Neural progenitor cell (in vitro differentiated cells): ENCODE results near the gene ZNF521.

Source experiments
- EZH2phosphoT487 ChIP-seq: fragments of 200-600 bp; sonication (generic); IDR thresholded peaks from 2 replicates; pipeline ENCODE4 v1.6.1; 2017; ENCODE audit warnings: antibody characterized with exemption
- TF ChIP-seq, protein P1 (sequence below): fragments of 200-600 bp; sonication (generic); IDR thresholded peaks from 2 replicates; pipeline ENCODE4 v1.5.1; 2017; ENCODE audit warnings: antibody characterized with exemption, mild to moderate bottlenecking

- TF ChIP-seq, protein P1, sequence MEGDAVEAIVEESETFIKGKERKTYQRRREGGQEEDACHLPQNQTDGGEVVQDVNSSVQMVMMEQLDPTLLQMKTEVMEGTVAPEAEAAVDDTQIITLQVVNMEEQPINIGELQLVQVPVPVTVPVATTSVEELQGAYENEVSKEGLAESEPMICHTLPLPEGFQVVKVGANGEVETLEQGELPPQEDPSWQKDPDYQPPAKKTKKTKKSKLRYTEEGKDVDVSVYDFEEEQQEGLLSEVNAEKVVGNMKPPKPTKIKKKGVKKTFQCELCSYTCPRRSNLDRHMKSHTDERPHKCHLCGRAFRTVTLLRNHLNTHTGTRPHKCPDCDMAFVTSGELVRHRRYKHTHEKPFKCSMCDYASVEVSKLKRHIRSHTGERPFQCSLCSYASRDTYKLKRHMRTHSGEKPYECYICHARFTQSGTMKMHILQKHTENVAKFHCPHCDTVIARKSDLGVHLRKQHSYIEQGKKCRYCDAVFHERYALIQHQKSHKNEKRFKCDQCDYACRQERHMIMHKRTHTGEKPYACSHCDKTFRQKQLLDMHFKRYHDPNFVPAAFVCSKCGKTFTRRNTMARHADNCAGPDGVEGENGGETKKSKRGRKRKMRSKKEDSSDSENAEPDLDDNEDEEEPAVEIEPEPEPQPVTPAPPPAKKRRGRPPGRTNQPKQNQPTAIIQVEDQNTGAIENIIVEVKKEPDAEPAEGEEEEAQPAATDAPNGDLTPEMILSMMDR, result no peak
- no peak for TF ChIP-seq EZH2phosphoT487
Measured at GRCh38 chr18:25231327-25231691, 120.7 kb downstream of the ZNF521 start.
